Tibial nerve (tissue), 4 donors: ENCODE data around the gene ELMO2. TPM values are rescaled to one million over a fixed set of nuclear protein-coding genes. Genes with fewer than 3 reads are reported as not detected.

Experiments used
- DNase-seq, 2 donors: peaks; one replicate each; pipeline ENCODE4 v3.0.0-alpha.2; 2019; ENCODE audit warnings: low spot score in 2 of 2
- H3K27ac ChIP-seq, 4 donors: fragments of 200-600 bp; sonication (generic) in 3 of 4; one replicate each; pipeline ENCODE4 v1.5.1; 2017 to 2019; ENCODE audit warnings: mild to moderate bottlenecking in 1 of 4
- H3K27me3 ChIP-seq, 2 donors: fragments of 200-600 bp; sonication (generic) in 1 of 2; one replicate each; pipeline versions ENCODE4 v1.5.1 to v1.6.0; 2017 to 2019
- H3K36me3 ChIP-seq, 3 donors: fragments of 200-600 bp; sonication (generic); one replicate each; pipeline ENCODE4 v1.5.1; 2018 to 2019
- H3K4me1 ChIP-seq, 4 donors: fragments of 200-600 bp; sonication (generic) in 3 of 4; one replicate each; pipeline ENCODE4 v1.5.1; 2017 to 2019
- H3K4me3 ChIP-seq, 4 donors: fragments of 200-600 bp; sonication (generic) in 3 of 4; one replicate each; pipeline ENCODE4 v1.5.1; 2017 to 2019; ENCODE audit warnings: mild to moderate bottlenecking in 1 of 4, moderate library complexity in 1 of 4
- H3K9me3 ChIP-seq, 4 donors: fragments of 200-600 bp; sonication (generic) in 3 of 4; one replicate each; pipeline ENCODE4 v1.5.1; 2017 to 2019
- CTCF ChIP-seq, 5 experiments: fragments of 200-600 bp in 3 of 5; fragments of 450-650 bp in 2 of 5; sonication (generic) in 3 of 5; IDR thresholded peaks; one replicate each; pipeline ENCODE4 v1.5.1; 2016 to 2019; ENCODE audit warnings: antibody characterized with exemption in 5 of 5, mild to moderate bottlenecking in 3 of 5, moderate library complexity in 2 of 5
- EP300 ChIP-seq, 2 donors: sonication (generic); formaldehyde crosslinking; IDR thresholded peaks; one replicate each; pipeline ENCODE4 v1.6.1; 2017; ENCODE audit warnings: antibody characterized with exemption in 2 of 2, mild to moderate bottlenecking in 1 of 2
- POLR2A ChIP-seq, 2 donors: fragments of 450-650 bp; IDR thresholded peaks; one replicate each; pipeline ENCODE4 v1.6.1; 2017; ENCODE audit warnings: antibody characterized with exemption in 2 of 2, mild to moderate bottlenecking in 2 of 2, moderate library complexity in 2 of 2
- WGBS, 2 donors: methylation state at CpG; one replicate each; pipeline ENCODE4 v1.1.5; 2018; 5-methylcytosine and 5-hydroxymethylcytosine counted together
- total RNA-seq, 4 donors: library from RNA; depleted of rRNA; stranded (reverse); fragments of >200 nt; gene quantifications; one replicate each; pipeline ENCODE4 v1.1.0, GENCODE V29; 2016

ELMO2 gene
- total RNA-seq: 10 to 100 TPM; 56.7 to 78.9 (median 70.5) TPM

GRCh38 chr20:46406200-46406985 is at the start of gene ELMO2:
TSS of gene ELMO2 (minus strand) at chr20:46406615. CDS start at chr20:46394482, 12,133 bp downstream.
- 0 to 2% methylated on average over 39 to 47 of the region's 60 CpGs for WGBS, 2 donors
- Histone ChIP-seq H3K36me3 (no peaks in the 10 kb centered on the region), H3K27me3 (no peaks in the 10 kb centered on the region), H3K4me1 (peaks cover 0 to 67% (median 50%) of the 10 kb centered on the region in 4 donors), H3K9me3 (no peaks in the 10 kb centered on the region), H3K4me3 (peak within 1 kb of the TSS; percentile 65 to 94 (median 86)), H3K27ac (peak within 1 kb of the TSS; percentile 88 to 98 (median 94))
- peak; percentile 98 to 99 for DNase-seq
- TF ChIP-seq EP300 (IDR thresholded peaks at IDR 0.05) (peak; percentile 72 to 84), POLR2A (IDR thresholded peaks at IDR 0.05) (peak; percentile 52 to 80), CTCF (IDR thresholded peaks at IDR 0.05) (peak in 3 of 5 experiments; percentile 17 to 57 (median 54))

GRCh38 chr20:46455729-46456128 is 49.3 kb upstream of the ELMO2 start:
- no peak for DNase-seq
- TF ChIP-seq POLR2A (IDR thresholded peaks at IDR 0.05): no peak
- H3K4me3 ChIP-seq: no peak overlapping the region
- WGBS, 2 donors: 90 to 92% methylated on average over 2 of the region's 2 CpGs
- H3K36me3 ChIP-seq: no peaks in the 10 kb centered on the region
- H3K9me3 ChIP-seq: peaks cover 0 to 19% (median 0%) of the 10 kb centered on the region in 4 donors
- peaks cover 0 to 10% (median 0%) of the 10 kb centered on the region in 4 donors for H3K4me1 ChIP-seq
- peaks cover 0 to 17% of the 10 kb centered on the region in 2 donors for H3K27me3 ChIP-seq
- H3K27ac ChIP-seq: no peak overlapping the region

- no peak overlapping the region for H3K27ac ChIP-seq
- TF ChIP-seq EP300 (IDR thresholded peaks at IDR 0.05) (no peak), CTCF (IDR thresholded peaks at IDR 0.05) (no peak), POLR2A (IDR thresholded peaks at IDR 0.05) (no peak)
- no peak overlapping the region for H3K4me3 ChIP-seq
- peaks cover 0 to 6% (median 0%) of the 10 kb centered on the region in 4 donors for H3K9me3 ChIP-seq
- H3K4me1 ChIP-seq: no peaks in the 10 kb centered on the region
- WGBS, 2 donors: 90 to 93% methylated on average over 5 of the region's 5 CpGs
- no peaks in the 10 kb centered on the region for H3K36me3 ChIP-seq
- DNase-seq: no peak
- no peaks in the 10 kb centered on the region for H3K27me3 ChIP-seq
Measured at GRCh38 chr20:46446851-46447250, 40.4 kb upstream of the ELMO2 start.

GRCh38 chr20:46439837-46440236 is 33.4 kb upstream of the ELMO2 start:
- H3K36me3 ChIP-seq: no peaks in the 10 kb centered on the region
- 75 to 90% methylated on average over 4 of the region's 4 CpGs for WGBS, 2 donors

GRCh38 chr20:46438156-46438750 is 31.8 kb upstream of the ELMO2 start:
- Histone ChIP-seq H3K27me3 (peaks cover 0 to 4% of the 10 kb centered on the region in 2 donors), H3K27ac (no peak overlapping the region), H3K9me3 (no peaks in the 10 kb centered on the region), H3K36me3 (no peaks in the 10 kb centered on the region), H3K4me1 (no peaks in the 10 kb centered on the region), H3K4me3 (no peak overlapping the region)
- WGBS, 2 donors: 35 to 45% methylated on average over 4 of the region's 4 CpGs
- no peak for DNase-seq
- TF ChIP-seq POLR2A (IDR thresholded peaks at IDR 0.05): no peak
- TF ChIP-seq CTCF (IDR thresholded peaks at IDR 0.05): peak in 3 of 5 experiments; percentile 9 to 40 (median 24)

More at GRCh38 chr20:46439837-46440236, 33.4 kb upstream of the ELMO2 start:
- Histone ChIP-seq H3K27me3 (no peaks in the 10 kb centered on the region), H3K27ac (no peak overlapping the region), H3K4me3 (no peak overlapping the region), H3K4me1 (no peaks in the 10 kb centered on the region), H3K9me3 (peaks cover 0 to 5% (median 0%) of the 10 kb centered on the region in 4 donors)
- TF ChIP-seq CTCF (IDR thresholded peaks at IDR 0.05): no peak
- TF ChIP-seq EP300 (IDR thresholded peaks at IDR 0.05): no peak
- TF ChIP-seq POLR2A (IDR thresholded peaks at IDR 0.05): no peak
- no peak for DNase-seq
